ENCODE results near the gene ACAD8. TPM values are rescaled to one million over a fixed set of nuclear protein-coding genes. Genes with fewer than 3 reads are reported as not detected.
"Not testable (repeated sequence)": the region's sequence is repeated elsewhere in the genome, so short reads cannot be mapped to it uniquely, and the experiment has no call there.

The ACAD8 gene
- total RNA-seq, 3 donors from 2014 or later: 18.2 to 19.0 (median 18.4) TPM

- Mint-ChIP-seq H3K9me3 (no peaks in the 10 kb centered on the region), H3K4me1 (ENCODE audit: low read depth) (peaks cover under 1% of the 10 kb centered on the region), H3K4me3 (no peak overlapping the region), H3K27me3 (ENCODE audit: low read depth) (peaks cover under 1% of the 10 kb centered on the region), H3K36me3 (ENCODE audit: insufficient read depth) (no peaks in the 10 kb centered on the region)
- DNase-seq (no peak), ATAC-seq (no peak)
Observed at GRCh38 chr11:134282121-134283045, 29.0 kb downstream of the ACAD8 start.

- no peak for ATAC-seq
- no peak for DNase-seq
- Mint-ChIP-seq H3K4me1 (ENCODE audit: low read depth) (no peaks in the 10 kb centered on the region), H3K27me3 (ENCODE audit: low read depth) (no peaks in the 10 kb centered on the region), H3K36me3 (ENCODE audit: insufficient read depth) (no peaks in the 10 kb centered on the region), H3K4me3 (no peak overlapping the region), H3K9me3 (no peaks in the 10 kb centered on the region)
Observed at GRCh38 chr11:134283461-134284230, 30.3 kb downstream of the ACAD8 start.

GRCh38 chr11:134284349-134284748, 31.0 kb downstream of the ACAD8 start:
- not testable (repeated sequence) for DNase-seq; H3K9me3 Mint-ChIP-seq; ATAC-seq; H3K27me3 Mint-ChIP-seq (ENCODE audit: low read depth); H3K4me1 Mint-ChIP-seq (ENCODE audit: low read depth); H3K36me3 Mint-ChIP-seq (ENCODE audit: insufficient read depth); H3K4me3 Mint-ChIP-seq

GRCh38 chr11:134287561-134287960, 34.2 kb downstream of the ACAD8 start:
- Mint-ChIP-seq H3K27me3 (ENCODE audit: low read depth) (no peaks in the 10 kb centered on the region), H3K4me3 (no peak overlapping the region), H3K9me3 (no peaks in the 10 kb centered on the region), H3K4me1 (ENCODE audit: low read depth) (no peaks in the 10 kb centered on the region), H3K36me3 (ENCODE audit: insufficient read depth) (no peaks in the 10 kb centered on the region)
- DNase-seq (no peak), ATAC-seq (no peak)

GRCh38 chr11:134288486-134288885, 35.1 kb downstream of the ACAD8 start:
- Mint-ChIP-seq H3K4me1 (ENCODE audit: low read depth) (no peaks in the 10 kb centered on the region), H3K4me3 (no peak overlapping the region), H3K9me3 (no peaks in the 10 kb centered on the region), H3K36me3 (ENCODE audit: insufficient read depth) (no peaks in the 10 kb centered on the region), H3K27me3 (ENCODE audit: low read depth) (no peaks in the 10 kb centered on the region)
- DNase-seq (no peak), ATAC-seq (no peak)

GRCh38 chr11:134289167-134289566, 35.8 kb downstream of the ACAD8 start:
- no peak for DNase-seq
- Mint-ChIP-seq H3K9me3 (no peaks in the 10 kb centered on the region), H3K4me1 (ENCODE audit: low read depth) (no peaks in the 10 kb centered on the region), H3K4me3 (no peak overlapping the region), H3K36me3 (ENCODE audit: insufficient read depth) (no peaks in the 10 kb centered on the region), H3K27me3 (ENCODE audit: low read depth) (no peaks in the 10 kb centered on the region)
- no peak for ATAC-seq

- DNase-seq: no peak
- Mint-ChIP-seq H3K4me3 (no peak overlapping the region), H3K4me1 (ENCODE audit: low read depth) (no peaks in the 10 kb centered on the region), H3K27me3 (ENCODE audit: low read depth) (no peaks in the 10 kb centered on the region), H3K9me3 (no peaks in the 10 kb centered on the region), H3K36me3 (ENCODE audit: insufficient read depth) (peaks cover 3% of the 10 kb centered on the region)
- no peak for ATAC-seq
Observed at GRCh38 chr11:134289789-134290188, 36.4 kb downstream of the ACAD8 start.

GRCh38 chr11:134290646-134291045, 37.3 kb downstream of the ACAD8 start:
- Mint-ChIP-seq H3K4me3 (no peak overlapping the region), H3K4me1 (ENCODE audit: low read depth) (no peaks in the 10 kb centered on the region), H3K9me3 (no peaks in the 10 kb centered on the region), H3K27me3 (ENCODE audit: low read depth) (no peaks in the 10 kb centered on the region), H3K36me3 (ENCODE audit: insufficient read depth) (peaks cover 3% of the 10 kb centered on the region)
- no peak for DNase-seq
- ATAC-seq: no peak

- H3K36me3 Mint-ChIP-seq (ENCODE audit: insufficient read depth): peaks cover 3% of the 10 kb centered on the region
- H3K4me1 Mint-ChIP-seq (ENCODE audit: low read depth): no peaks in the 10 kb centered on the region
- no peaks in the 10 kb centered on the region for H3K27me3 Mint-ChIP-seq (ENCODE audit: low read depth)
- ATAC-seq (no peak), DNase-seq (no peak)
- no peak overlapping the region for H3K4me3 Mint-ChIP-seq
- no peaks in the 10 kb centered on the region for H3K9me3 Mint-ChIP-seq
Observed at GRCh38 chr11:134291196-134291595, 37.8 kb downstream of the ACAD8 start.

- ATAC-seq (no peak), DNase-seq (no peak)
- Mint-ChIP-seq H3K27me3 (ENCODE audit: low read depth) (no peaks in the 10 kb centered on the region), H3K36me3 (ENCODE audit: insufficient read depth) (peaks cover 3% of the 10 kb centered on the region), H3K9me3 (no peaks in the 10 kb centered on the region), H3K4me3 (no peak overlapping the region), H3K4me1 (ENCODE audit: low read depth) (no peaks in the 10 kb centered on the region)
Observed at GRCh38 chr11:134292661-134293060, 39.3 kb downstream of the ACAD8 start.

GRCh38 chr11:134293119-134294113, 40.0 kb downstream of the ACAD8 start:
- H3K4me3 Mint-ChIP-seq: no peak overlapping the region
- DNase-seq (no peak), ATAC-seq (no peak)
- H3K27me3 Mint-ChIP-seq (ENCODE audit: low read depth): no peaks in the 10 kb centered on the region
- H3K4me1 Mint-ChIP-seq (ENCODE audit: low read depth): no peaks in the 10 kb centered on the region
- H3K36me3 Mint-ChIP-seq (ENCODE audit: insufficient read depth): peaks cover 3% of the 10 kb centered on the region
- no peaks in the 10 kb centered on the region for H3K9me3 Mint-ChIP-seq

GRCh38 chr11:134294664-134295063, 41.3 kb downstream of the ACAD8 start:
- Mint-ChIP-seq H3K36me3 (ENCODE audit: insufficient read depth) (peaks cover 3% of the 10 kb centered on the region), H3K4me1 (ENCODE audit: low read depth) (no peaks in the 10 kb centered on the region), H3K9me3 (no peaks in the 10 kb centered on the region), H3K4me3 (no peak overlapping the region), H3K27me3 (ENCODE audit: low read depth) (no peaks in the 10 kb centered on the region)
- no peak for ATAC-seq
- DNase-seq: no peak

GRCh38 chr11:134312223-134312622, 58.9 kb downstream of the ACAD8 start:
- H3K27me3 Mint-ChIP-seq (ENCODE audit: low read depth): no peaks in the 10 kb centered on the region
- ATAC-seq: no peak
- H3K4me3 Mint-ChIP-seq: no peak overlapping the region
- no peak for DNase-seq
- H3K36me3 Mint-ChIP-seq (ENCODE audit: insufficient read depth): peaks cover 3% of the 10 kb centered on the region
- peaks cover 7% of the 10 kb centered on the region for H3K9me3 Mint-ChIP-seq
- H3K4me1 Mint-ChIP-seq (ENCODE audit: low read depth): no peaks in the 10 kb centered on the region

GRCh38 chr11:134312807-134313206, 59.4 kb downstream of the ACAD8 start:
- peaks cover 12% of the 10 kb centered on the region for H3K9me3 Mint-ChIP-seq
- H3K27me3 Mint-ChIP-seq (ENCODE audit: low read depth): no peaks in the 10 kb centered on the region
- ATAC-seq (no peak), DNase-seq (no peak)
- no peaks in the 10 kb centered on the region for H3K4me1 Mint-ChIP-seq (ENCODE audit: low read depth)
- H3K4me3 Mint-ChIP-seq: no peak overlapping the region
- peaks cover 3% of the 10 kb centered on the region for H3K36me3 Mint-ChIP-seq (ENCODE audit: insufficient read depth)
